ENCODE measurements around the gene VWA2.

Gene VWA2

GRCh38 chr10:114239117-114239993, at the start of gene VWA2:
VWA2 (plus strand) TSS chr10:114239254; CDS start chr10:114248714, 9,460 bp downstream.
- no peak for DNase-seq

- DNase-seq: no peak
Observed at GRCh38 chr10:114189700-114190099, 49.4 kb upstream of the VWA2 start.

- DNase-seq: no peak
Observed at GRCh38 chr10:114195079-114195478, 44.0 kb upstream of the VWA2 start.

- no peak for DNase-seq
Observed at GRCh38 chr10:114199239-114199638, 39.8 kb upstream of the VWA2 start.

GRCh38 chr10:114202812-114203211, 36.2 kb upstream of the VWA2 start:
- DNase-seq: no peak

GRCh38 chr10:114206902-114207301, 32.2 kb upstream of the VWA2 start:
- no peak for DNase-seq

GRCh38 chr10:114207349-114207748, 31.7 kb upstream of the VWA2 start:
- no peak for DNase-seq

GRCh38 chr10:114208351-114208750, 30.7 kb upstream of the VWA2 start:
- no peak for DNase-seq

GRCh38 chr10:114212153-114212552, 26.9 kb upstream of the VWA2 start:
- no peak for DNase-seq

- DNase-seq: no peak
Observed at GRCh38 chr10:114215033-114215432, 24.0 kb upstream of the VWA2 start.

GRCh38 chr10:114220281-114220680, 18.8 kb upstream of the VWA2 start:
- DNase-seq: no peak

GRCh38 chr10:114221235-114221634, 17.8 kb upstream of the VWA2 start:
- no peak for DNase-seq

GRCh38 chr10:114223066-114223465, 16.0 kb upstream of the VWA2 start:
- DNase-seq: no peak

GRCh38 chr10:114228156-114228555, 10.9 kb upstream of the VWA2 start:
- DNase-seq: no peak

GRCh38 chr10:114232561-114233176, 6.4 kb upstream of the VWA2 start:
- DNase-seq: no peak

- DNase-seq: no peak
Observed at GRCh38 chr10:114233482-114233881, 5.6 kb upstream of the VWA2 start.

GRCh38 chr10:114234132-114234531, 4.9 kb upstream of the VWA2 start:
- no peak for DNase-seq

GRCh38 chr10:114239994-114240345, 916 bp downstream of the VWA2 start:
- no peak for DNase-seq

GRCh38 chr10:114242235-114242634, 3.2 kb downstream of the VWA2 start:
- no peak for DNase-seq

GRCh38 chr10:114243661-114244060, 4.6 kb downstream of the VWA2 start:
- DNase-seq: no peak

- no peak for DNase-seq
Observed at GRCh38 chr10:114244126-114244525, 5.1 kb downstream of the VWA2 start.

- no peak for DNase-seq
Observed at GRCh38 chr10:114245121-114245791, 6.2 kb downstream of the VWA2 start.

GRCh38 chr10:114246679-114247305, 7.7 kb downstream of the VWA2 start:
- DNase-seq: no peak
